Activated CD4-positive, alpha-beta T cell treated with anti-CD3 and anti-CD28 coated beads, Interleukin-2, amount 10 ng/mL, durations not matched to agents 7 days and 5 days (primary cell): ENCODE data around the gene FAM193B. TPM values are rescaled to one million over a fixed set of nuclear protein-coding genes. Genes with fewer than 3 reads are reported as not detected.

ENCODE experiments used
- CTCF ChIA-PET: fragments of 350-600 bp; sonication (Branson Sonifier 250); formaldehyde crosslinking; loops from one replicate; lab custom pipeline; 2021; ENCODE audit warnings: antibody characterized with exemption; lab: Charles Lee
- POLR2A ChIA-PET: fragments of 350-600 bp; sonication (Branson Sonifier 250); formaldehyde crosslinking; loops from one replicate; lab custom pipeline; 2021; ENCODE audit warnings: antibody characterized with exemption; lab: Charles Lee
- DNase-seq: peaks from one replicate; pipeline ENCODE4 v3.0.0-alpha.2; 2020
- H3K27ac Mint-ChIP-seq: one replicate; pipeline ENCODE4 v1.8.0; 2021; ENCODE audit warnings: mild to moderate bottlenecking, moderate library complexity, mixed read lengths
- H3K27me3 Mint-ChIP-seq: one replicate; pipeline ENCODE4 v1.8.0; 2021; ENCODE audit warnings: mixed read lengths
- H3K36me3 Mint-ChIP-seq: one replicate; pipeline ENCODE4 v1.8.0; 2021; ENCODE audit warnings: low read depth, mixed read lengths
- H3K4me1 Mint-ChIP-seq: one replicate; pipeline ENCODE4 v1.8.0; 2021; ENCODE audit warnings: mixed read lengths
- H3K4me3 Mint-ChIP-seq: one replicate; pipeline ENCODE4 v1.8.0; 2021; ENCODE audit warnings: mild to moderate bottlenecking, moderate library complexity, mixed read lengths
- H3K9me3 Mint-ChIP-seq: one replicate; pipeline ENCODE4 v1.8.0; 2021; ENCODE audit warnings: mixed read lengths
- total RNA-seq, 2 experiments: library from RNA; stranded (reverse); gene quantifications; one replicate each; pipeline ENCODE4 v1.2.3, GENCODE V29; 2021

FAM193B gene
- total RNA-seq, 2 experiments from 2014 or later, result 102 to 120 TPM

GRCh38 chr5:177595026-177595585 is 40.7 kb upstream of the FAM193B start:
- Mint-ChIP-seq H3K27ac (no peak overlapping the region), H3K4me1 (peaks cover 35% of the 10 kb centered on the region), H3K27me3 (peaks cover 8% of the 10 kb centered on the region), H3K4me3 (no peak overlapping the region), H3K9me3 (no peaks in the 10 kb centered on the region), H3K36me3 (peaks cover 39% of the 10 kb centered on the region)
- DNase-seq, result no peak
- CTCF ChIA-PET, result no interaction called here
- POLR2A ChIA-PET, result no interaction called here

GRCh38 chr5:177594071-177594470 is 39.7 kb upstream of the FAM193B start:
- Mint-ChIP-seq H3K27ac (no peak overlapping the region), H3K4me3 (no peak overlapping the region), H3K9me3 (no peaks in the 10 kb centered on the region), H3K4me1 (peaks cover 33% of the 10 kb centered on the region), H3K27me3 (peaks cover 13% of the 10 kb centered on the region), H3K36me3 (peaks cover 39% of the 10 kb centered on the region)
- ChIA-PET POLR2A (no interaction called here), CTCF (interaction anchor here (2.4 kb wide), 1 partner anchor 14 kb away, joined by 13 read pairs; no protein-coding TSS in a partner anchor)
- no peak for DNase-seq

- peaks cover 17% of the 10 kb centered on the region for H3K27me3 Mint-ChIP-seq
- CTCF ChIA-PET, result interaction anchor here (0.6 to 2.4 kb wide), 4 partner anchors 15 to 1845 kb away, joined by 3 to 13 read pairs (median 4); no protein-coding TSS in a partner anchor
Measured at GRCh38 chr5:177593511-177593910, 39.1 kb upstream of the FAM193B start.

GRCh38 chr5:177592905-177593304 is 38.5 kb upstream of the FAM193B start:
- Mint-ChIP-seq H3K9me3 (no peaks in the 10 kb centered on the region), H3K4me3 (peak overlapping the region; percentile 97), H3K36me3 (peaks cover 39% of the 10 kb centered on the region), H3K4me1 (peaks cover 25% of the 10 kb centered on the region), H3K27me3 (peaks cover 24% of the 10 kb centered on the region), H3K27ac (peak overlapping the region; percentile 97)
- ChIA-PET POLR2A (no interaction called here), CTCF (interaction anchor here (0.6 to 2.4 kb wide), 6 partner anchors 15 to 1844 kb away, joined by 3 to 13 read pairs (median 3); no protein-coding TSS in a partner anchor)
- DNase-seq, result no peak

More at GRCh38 chr5:177593511-177593910, 39.1 kb upstream of the FAM193B start:
- POLR2A ChIA-PET, result no interaction called here
- H3K4me1 Mint-ChIP-seq, result peaks cover 28% of the 10 kb centered on the region
- H3K9me3 Mint-ChIP-seq, result no peaks in the 10 kb centered on the region
- peak overlapping the region; percentile 46 for H3K27ac Mint-ChIP-seq
- no peak for DNase-seq
- H3K36me3 Mint-ChIP-seq, result peaks cover 39% of the 10 kb centered on the region
- peak overlapping the region; percentile 97 for H3K4me3 Mint-ChIP-seq

- Mint-ChIP-seq H3K36me3 (peaks cover 37% of the 10 kb centered on the region), H3K27ac (peak within 1 kb of the TSS; percentile 97), H3K9me3 (no peaks in the 10 kb centered on the region), H3K4me1 (peaks cover 22% of the 10 kb centered on the region), H3K27me3 (peaks cover 26% of the 10 kb centered on the region), H3K4me3 (peak within 1 kb of the TSS; percentile 97)
- peak; percentile 89 for DNase-seq
- CTCF ChIA-PET, result interaction anchor here (0.8 to 2.4 kb wide), 4 partner anchors 9 to 88 kb away, joined by 3 to 13 read pairs (median 4); no protein-coding TSS in a partner anchor
- POLR2A ChIA-PET, result no interaction called here
Measured at GRCh38 chr5:177592010-177592834, 37.9 kb upstream of the FAM193B start, which contains the start of gene TMED9. TMED9 (plus strand) TSS chr5:177592203; CDS start chr5:177592215, 12 bp downstream.

GRCh38 chr5:177591690-177592009 is 37.3 kb upstream of the FAM193B start:
- ChIA-PET CTCF (interaction anchor here (0.8 to 2.4 kb wide), 3 partner anchors 10 to 16 kb away, joined by 3 to 13 read pairs (median 5); no protein-coding TSS in a partner anchor), POLR2A (no interaction called here)
- Mint-ChIP-seq H3K9me3 (no peaks in the 10 kb centered on the region), H3K27ac (peak overlapping the region; percentile 20), H3K27me3 (peaks cover 26% of the 10 kb centered on the region), H3K36me3 (peaks cover 34% of the 10 kb centered on the region), H3K4me3 (peak overlapping the region; percentile 97), H3K4me1 (peaks cover 22% of the 10 kb centered on the region)
- DNase-seq, result no peak

GRCh38 chr5:177590406-177590805 is 36.0 kb upstream of the FAM193B start:
- peaks cover 34% of the 10 kb centered on the region for H3K27me3 Mint-ChIP-seq
- H3K4me1 Mint-ChIP-seq, result peaks cover 22% of the 10 kb centered on the region
- H3K36me3 Mint-ChIP-seq, result peaks cover 23% of the 10 kb centered on the region
- POLR2A ChIA-PET, result no interaction called here
- no peaks in the 10 kb centered on the region for H3K9me3 Mint-ChIP-seq
- no peak for DNase-seq
- no peak overlapping the region for H3K4me3 Mint-ChIP-seq
- CTCF ChIA-PET, result no interaction called here
- H3K27ac Mint-ChIP-seq, result no peak overlapping the region

- peaks cover 10% of the 10 kb centered on the region for H3K36me3 Mint-ChIP-seq
- no peak overlapping the region for H3K4me3 Mint-ChIP-seq
- no peak overlapping the region for H3K27ac Mint-ChIP-seq
- ChIA-PET CTCF (interaction anchor here (0.6 kb wide), 1 partner anchor 9 kb away, joined by 4 read pairs; no protein-coding TSS in a partner anchor), POLR2A (no interaction called here)
- DNase-seq, result no peak
- H3K27me3 Mint-ChIP-seq, result peaks cover 43% of the 10 kb centered on the region
- peaks cover 16% of the 10 kb centered on the region for H3K4me1 Mint-ChIP-seq
- no peaks in the 10 kb centered on the region for H3K9me3 Mint-ChIP-seq
Measured at GRCh38 chr5:177588413-177588909, 34.1 kb upstream of the FAM193B start.

- H3K4me3 Mint-ChIP-seq, result no peak overlapping the region
- CTCF ChIA-PET, result interaction anchor here (1.1 kb wide), 1 partner anchor 463 kb away, joined by 3 read pairs; no protein-coding TSS in a partner anchor
- H3K36me3 Mint-ChIP-seq, result no peaks in the 10 kb centered on the region
- peaks cover 3% of the 10 kb centered on the region for H3K27me3 Mint-ChIP-seq
- H3K9me3 Mint-ChIP-seq, result no peaks in the 10 kb centered on the region
- POLR2A ChIA-PET, result no interaction called here
- no peak overlapping the region for H3K27ac Mint-ChIP-seq
- H3K4me1 Mint-ChIP-seq, result no peaks in the 10 kb centered on the region
- no peak for DNase-seq
Measured at GRCh38 chr5:177578316-177578715, 24.0 kb upstream of the FAM193B start.

- Mint-ChIP-seq H3K27ac (no peak overlapping the region), H3K36me3 (no peaks in the 10 kb centered on the region), H3K4me3 (no peak overlapping the region), H3K9me3 (no peaks in the 10 kb centered on the region), H3K4me1 (no peaks in the 10 kb centered on the region), H3K27me3 (peaks cover 3% of the 10 kb centered on the region)
- CTCF ChIA-PET, result interaction anchor here (0.6 to 0.7 kb wide), 2 partner anchors 55 to 804 kb away, joined by 3 to 4 read pairs; no protein-coding TSS in a partner anchor
- DNase-seq, result no peak
- POLR2A ChIA-PET, result no interaction called here
Measured at GRCh38 chr5:177576169-177576568, 21.8 kb upstream of the FAM193B start.

GRCh38 chr5:177575488-177575887 is 21.1 kb upstream of the FAM193B start:
- POLR2A ChIA-PET, result no interaction called here
- no peak overlapping the region for H3K27ac Mint-ChIP-seq
- no peak overlapping the region for H3K4me3 Mint-ChIP-seq
- no peaks in the 10 kb centered on the region for H3K36me3 Mint-ChIP-seq
- H3K4me1 Mint-ChIP-seq, result no peaks in the 10 kb centered on the region
- peaks cover 3% of the 10 kb centered on the region for H3K27me3 Mint-ChIP-seq
- no peaks in the 10 kb centered on the region for H3K9me3 Mint-ChIP-seq
- CTCF ChIA-PET, result interaction anchor here (0.6 kb wide), 1 partner anchor 803 kb away, joined by 4 read pairs; no protein-coding TSS in a partner anchor
- no peak for DNase-seq

- Mint-ChIP-seq H3K4me3 (no peak overlapping the region), H3K4me1 (peaks cover 5% of the 10 kb centered on the region), H3K36me3 (no peaks in the 10 kb centered on the region), H3K9me3 (no peaks in the 10 kb centered on the region), H3K27ac (no peak overlapping the region), H3K27me3 (peaks cover 3% of the 10 kb centered on the region)
- CTCF ChIA-PET, result interaction anchor here (0.7 kb wide), 1 partner anchor 21 kb away, joined by 3 read pairs; no protein-coding TSS in a partner anchor
- POLR2A ChIA-PET, result no interaction called here
- no peak for DNase-seq
Measured at GRCh38 chr5:177569894-177570293, 15.5 kb upstream of the FAM193B start.
